ENCODE measurements around the gene DPP9. TPM values are rescaled to one million over a fixed set of nuclear protein-coding genes. Genes with fewer than 3 reads are reported as not detected.
A peak's percentile ranks its signal among the peaks of the same experiment; 100 is the strongest.

DPP9 gene
- total RNA-seq, 1 experiment from 2014 or later: 34.8 TPM

GRCh38 chr19:4660181-4660791, 63.4 kb downstream of the DPP9 start:
- no peak overlapping the region for H3K4me2 ChIP-seq (ENCODE audit: low read depth, low read length, poor library complexity, severe bottlenecking)
- H3K79me2 ChIP-seq (ENCODE audit: low read length): no peaks in the 10 kb centered on the region
- no peaks in the 10 kb centered on the region for H3K4me1 ChIP-seq (ENCODE audit: low read length)
- peaks cover 6% of the 10 kb centered on the region; the same call in 1 of the 2 replicates for H3K36me3 ChIP-seq (ENCODE audit: insufficient read depth, low read length)
- H3K9ac ChIP-seq (ENCODE audit: low read length): no peak overlapping the region
- H4K20me1 ChIP-seq (ENCODE audit: insufficient read depth, low read depth, low read length): no peaks in the 10 kb centered on the region
- DNase-seq: peak; percentile 71
- no peaks in the 10 kb centered on the region for H3K9me2 ChIP-seq (replicated peaks; ENCODE audit: insufficient read depth, low read length)
- no peak overlapping the region for H3K4me3 ChIP-seq (ENCODE audit: low read length)
- H3K27me3 ChIP-seq (ENCODE audit: low read length): no peaks in the 10 kb centered on the region
- H3K9me3 ChIP-seq (ENCODE audit: low read length): no peaks in the 10 kb centered on the region
- H3K27ac ChIP-seq (ENCODE audit: low read length): no peak overlapping the region
- no peak overlapping the region for H2AFZ ChIP-seq (ENCODE audit: low read length)

GRCh38 chr19:4657835-4658234, 65.8 kb downstream of the DPP9 start:
- no peaks in the 10 kb centered on the region for H3K27me3 ChIP-seq (ENCODE audit: low read length)
- H3K9me3 ChIP-seq (ENCODE audit: low read length): no peaks in the 10 kb centered on the region
- no peaks in the 10 kb centered on the region for H4K20me1 ChIP-seq (ENCODE audit: insufficient read depth, low read depth, low read length)
- no peaks in the 10 kb centered on the region for H3K4me1 ChIP-seq (ENCODE audit: low read length)
- no peak overlapping the region for H3K4me2 ChIP-seq (ENCODE audit: low read depth, low read length, poor library complexity, severe bottlenecking)
- no peak overlapping the region for H3K9ac ChIP-seq (ENCODE audit: low read length)
- H3K27ac ChIP-seq (ENCODE audit: low read length): no peak overlapping the region
- no peak overlapping the region for H3K4me3 ChIP-seq (ENCODE audit: low read length)
- H3K79me2 ChIP-seq (ENCODE audit: low read length): no peaks in the 10 kb centered on the region
- peaks cover 6% of the 10 kb centered on the region; the same call in 1 of the 2 replicates for H3K36me3 ChIP-seq (ENCODE audit: insufficient read depth, low read length)
- DNase-seq: no peak
- H2AFZ ChIP-seq (ENCODE audit: low read length): no peak overlapping the region
- H3K9me2 ChIP-seq (replicated peaks; ENCODE audit: insufficient read depth, low read length): no peaks in the 10 kb centered on the region

- Histone ChIP-seq H3K9me2 (replicated peaks; ENCODE audit: insufficient read depth, low read length) (no peaks in the 10 kb centered on the region), H4K20me1 (ENCODE audit: insufficient read depth, low read depth, low read length) (no peaks in the 10 kb centered on the region), H3K4me3 (ENCODE audit: low read length) (no peak overlapping the region), H3K4me2 (ENCODE audit: low read depth, low read length, poor library complexity, severe bottlenecking) (no peak overlapping the region), H3K27ac (ENCODE audit: low read length) (no peak overlapping the region), H3K9ac (ENCODE audit: low read length) (no peak overlapping the region), H3K9me3 (ENCODE audit: low read length) (no peaks in the 10 kb centered on the region), H3K4me1 (ENCODE audit: low read length) (no peaks in the 10 kb centered on the region), H3K36me3 (ENCODE audit: insufficient read depth, low read length) (peaks cover 6% of the 10 kb centered on the region; the same call in 1 of the 2 replicates), H3K27me3 (ENCODE audit: low read length) (no peaks in the 10 kb centered on the region), H3K79me2 (ENCODE audit: low read length) (no peaks in the 10 kb centered on the region), H2AFZ (ENCODE audit: low read length) (no peak overlapping the region)
- DNase-seq: no peak
Measured at GRCh38 chr19:4657262-4657661, 66.4 kb downstream of the DPP9 start.

- Histone ChIP-seq H3K79me2 (ENCODE audit: low read length) (no peaks in the 10 kb centered on the region), H3K9ac (ENCODE audit: low read length) (no peak overlapping the region), H3K4me2 (ENCODE audit: low read depth, low read length, poor library complexity, severe bottlenecking) (no peak overlapping the region), H3K36me3 (ENCODE audit: insufficient read depth, low read length) (peaks cover 6% of the 10 kb centered on the region; the same call in 1 of the 2 replicates), H3K4me1 (ENCODE audit: low read length) (no peaks in the 10 kb centered on the region), H3K4me3 (ENCODE audit: low read length) (no peak overlapping the region), H3K27ac (ENCODE audit: low read length) (no peak overlapping the region), H3K27me3 (ENCODE audit: low read length) (no peaks in the 10 kb centered on the region), H3K9me3 (ENCODE audit: low read length) (no peaks in the 10 kb centered on the region), H3K9me2 (replicated peaks; ENCODE audit: insufficient read depth, low read length) (no peaks in the 10 kb centered on the region), H2AFZ (ENCODE audit: low read length) (no peak overlapping the region), H4K20me1 (ENCODE audit: insufficient read depth, low read depth, low read length) (no peaks in the 10 kb centered on the region)
- no peak for DNase-seq
Measured at GRCh38 chr19:4656102-4656501, 67.5 kb downstream of the DPP9 start.

- no peaks in the 10 kb centered on the region for H3K79me2 ChIP-seq (ENCODE audit: low read length)
- no peaks in the 10 kb centered on the region for H3K27me3 ChIP-seq (ENCODE audit: low read length)
- H4K20me1 ChIP-seq (ENCODE audit: insufficient read depth, low read depth, low read length): no peaks in the 10 kb centered on the region
- H3K9me3 ChIP-seq (ENCODE audit: low read length): no peaks in the 10 kb centered on the region
- no peak overlapping the region for H3K9ac ChIP-seq (ENCODE audit: low read length)
- no peak for DNase-seq
- no peak overlapping the region for H3K4me3 ChIP-seq (ENCODE audit: low read length)
- no peaks in the 10 kb centered on the region for H3K9me2 ChIP-seq (replicated peaks; ENCODE audit: insufficient read depth, low read length)
- no peaks in the 10 kb centered on the region for H3K4me1 ChIP-seq (ENCODE audit: low read length)
- peaks cover 3% of the 10 kb centered on the region; the same call in 1 of the 2 replicates for H3K36me3 ChIP-seq (ENCODE audit: insufficient read depth, low read length)
- no peak overlapping the region for H2AFZ ChIP-seq (ENCODE audit: low read length)
- H3K27ac ChIP-seq (ENCODE audit: low read length): no peak overlapping the region
- H3K4me2 ChIP-seq (ENCODE audit: low read depth, low read length, poor library complexity, severe bottlenecking): no peak overlapping the region
Measured at GRCh38 chr19:4654437-4655361, 68.9 kb downstream of the DPP9 start.

GRCh38 chr19:4653793-4654436, 69.7 kb downstream of the DPP9 start:
- Histone ChIP-seq H3K9me3 (ENCODE audit: low read length) (no peaks in the 10 kb centered on the region), H3K79me2 (ENCODE audit: low read length) (no peaks in the 10 kb centered on the region), H3K9ac (ENCODE audit: low read length) (no peak overlapping the region), H3K27me3 (ENCODE audit: low read length) (no peaks in the 10 kb centered on the region), H3K4me1 (ENCODE audit: low read length) (no peaks in the 10 kb centered on the region), H3K4me3 (ENCODE audit: low read length) (no peak overlapping the region), H4K20me1 (ENCODE audit: insufficient read depth, low read depth, low read length) (no peaks in the 10 kb centered on the region), H3K36me3 (ENCODE audit: insufficient read depth, low read length) (no peaks in the 10 kb centered on the region), H3K27ac (ENCODE audit: low read length) (no peak overlapping the region), H2AFZ (ENCODE audit: low read length) (no peak overlapping the region), H3K4me2 (ENCODE audit: low read depth, low read length, poor library complexity, severe bottlenecking) (no peak overlapping the region), H3K9me2 (replicated peaks; ENCODE audit: insufficient read depth, low read length) (no peaks in the 10 kb centered on the region)
- no peak for DNase-seq

- H3K27me3 ChIP-seq (ENCODE audit: low read length): no peaks in the 10 kb centered on the region
- no peaks in the 10 kb centered on the region for H3K36me3 ChIP-seq (ENCODE audit: insufficient read depth, low read length)
Measured at GRCh38 chr19:4652075-4652474, 71.6 kb downstream of the DPP9 start.

GRCh38 chr19:4650159-4650558, 73.5 kb downstream of the DPP9 start:
- Histone ChIP-seq H3K9me3 (ENCODE audit: low read length) (no peaks in the 10 kb centered on the region), H3K27me3 (ENCODE audit: low read length) (no peaks in the 10 kb centered on the region), H3K36me3 (ENCODE audit: insufficient read depth, low read length) (no peaks in the 10 kb centered on the region), H4K20me1 (ENCODE audit: insufficient read depth, low read depth, low read length) (no peaks in the 10 kb centered on the region), H3K9ac (ENCODE audit: low read length) (no peak overlapping the region), H3K9me2 (replicated peaks; ENCODE audit: insufficient read depth, low read length) (no peaks in the 10 kb centered on the region), H3K79me2 (ENCODE audit: low read length) (no peaks in the 10 kb centered on the region), H3K4me2 (ENCODE audit: low read depth, low read length, poor library complexity, severe bottlenecking) (no peak overlapping the region), H3K4me1 (ENCODE audit: low read length) (no peaks in the 10 kb centered on the region), H3K27ac (ENCODE audit: low read length) (no peak overlapping the region), H2AFZ (ENCODE audit: low read length) (no peak overlapping the region), H3K4me3 (ENCODE audit: low read length) (no peak overlapping the region)
- no peak for DNase-seq

More at GRCh38 chr19:4652075-4652474, 71.6 kb downstream of the DPP9 start:
- no peaks in the 10 kb centered on the region for H3K9me3 ChIP-seq (ENCODE audit: low read length)
- H4K20me1 ChIP-seq (ENCODE audit: insufficient read depth, low read depth, low read length): no peaks in the 10 kb centered on the region
- H3K27ac ChIP-seq (ENCODE audit: low read length): no peak overlapping the region
- H3K4me3 ChIP-seq (ENCODE audit: low read length): no peak overlapping the region
- H3K4me2 ChIP-seq (ENCODE audit: low read depth, low read length, poor library complexity, severe bottlenecking): no peak overlapping the region
- no peaks in the 10 kb centered on the region for H3K79me2 ChIP-seq (ENCODE audit: low read length)
- no peak overlapping the region for H3K9ac ChIP-seq (ENCODE audit: low read length)
- H2AFZ ChIP-seq (ENCODE audit: low read length): no peak overlapping the region
- no peaks in the 10 kb centered on the region for H3K9me2 ChIP-seq (replicated peaks; ENCODE audit: insufficient read depth, low read length)
- H3K4me1 ChIP-seq (ENCODE audit: low read length): no peaks in the 10 kb centered on the region
- DNase-seq: no peak
